OCI-LY3 (cell line): ENCODE measurements around the gene XPNPEP2.

ENCODE experiments used
- H2AFZ ChIP-seq: fragments of 200-600, 300-600 bp; shearing (Covaris generic); 2 replicates; pipeline ENCODE4 v1.6.0; 2014; ENCODE audit warnings: antibody characterized with exemption, low read depth, low read length
- H3K27ac ChIP-seq: fragments of 200-600, 300-600 bp; sonication (generic); 2 replicates; pipeline ENCODE4 v1.5.1; 2014; ENCODE audit warnings: mild to moderate bottlenecking, low read length, moderate library complexity, mixed read lengths
- H3K27me3 ChIP-seq: fragments of 200-600, 300-600 bp; sonication (generic); 2 replicates; pipeline ENCODE4 v1.6.1; 2014; ENCODE audit warnings: low read depth, low read length, mixed read lengths
- H3K36me3 ChIP-seq: fragments of 200-600, 300-600 bp; sonication (generic); replicated peaks from 2 replicates; pipeline ENCODE3; 2014; ENCODE audit warnings: low read depth, low read length, mixed read lengths
- H3K4me1 ChIP-seq: fragments of 300-600, 200-600 bp; sonication (generic); 2 replicates; pipeline ENCODE4 v1.6.1; 2014; ENCODE audit warnings: low read length, mixed read lengths
- H3K4me2 ChIP-seq: fragments of 200-600, 300-600 bp; sonication (generic); 2 replicates; pipeline ENCODE4 v1.6.1; 2014; ENCODE audit warnings: low read length, mixed read lengths
- H3K4me3 ChIP-seq: fragments of 300-600, 200-600 bp; sonication (generic); 2 replicates; pipeline ENCODE4 v1.5.1; 2014; ENCODE audit warnings: antibody characterized with exemption, mild to moderate bottlenecking, low read length, moderate library complexity
- H3K79me2 ChIP-seq: fragments of 300-600, 200-600 bp; shearing (Covaris generic); 2 replicates; pipeline ENCODE4 v1.6.1; 2014; ENCODE audit warnings: mild to moderate bottlenecking, low read length, mixed read lengths
- H3K9ac ChIP-seq: fragments of 300-600, 200-600 bp; shearing (Covaris generic); 2 replicates; pipeline ENCODE4 v1.6.0; 2014; ENCODE audit warnings: mild to moderate bottlenecking, low read length, moderate library complexity
- H3K9me3 ChIP-seq: fragments of 200-600, 300-600 bp; shearing (Covaris generic); 2 replicates; pipeline ENCODE4 v1.6.1; 2014; ENCODE audit warnings: low read length, mixed read lengths; ENCODE audit not compliant: insufficient read depth
- H4K20me1 ChIP-seq: fragments of 200-600, 300-600 bp; sonication (generic); 2 replicates; pipeline ENCODE4 v1.6.1; 2016; ENCODE audit warnings: low read length, mixed read lengths; ENCODE audit not compliant: insufficient read depth
- CTCF ChIP-seq: fragments of 200-600, 300-600 bp; sonication (generic); IDR thresholded peaks from 2 replicates; pipeline ENCODE4 v1.5.1; 2014; ENCODE audit warnings: antibody characterized with exemption, low read length, low read depth
- EZH2phosphoT487 ChIP-seq: fragments of 200-600 bp; shearing (Covaris generic); IDR thresholded peaks from 2 replicates; pipeline ENCODE4 v1.6.1; 2018; ENCODE audit warnings: antibody characterized with exemption, mixed run types, low read depth

XPNPEP2 gene

DNA sequence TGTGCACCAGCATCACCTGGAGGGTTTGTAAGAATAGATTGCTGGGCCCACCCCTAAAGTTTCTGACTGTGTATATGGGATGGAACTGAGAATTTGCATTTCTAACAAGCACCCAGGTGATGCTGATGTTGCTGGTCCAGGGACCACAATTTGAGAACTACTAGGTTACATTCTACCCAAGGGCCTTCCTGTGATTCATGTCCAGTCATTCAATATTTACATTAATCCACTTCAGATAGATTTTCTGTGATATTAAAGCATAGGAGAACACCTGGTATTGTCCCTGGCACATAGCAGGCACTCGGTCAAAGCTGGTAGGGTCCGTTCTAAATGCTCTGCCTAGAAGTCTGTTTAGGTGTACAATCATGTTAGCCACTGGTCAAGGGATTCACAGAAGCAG is 19.5 kb upstream of the XPNPEP2 start:
- TF ChIP-seq CTCF (no peak), EZH2phosphoT487 (no peak)
- no peak overlapping the region for H3K4me3 ChIP-seq
- H3K27ac ChIP-seq = no peak overlapping the region
- H3K4me2 ChIP-seq = no peak overlapping the region
- H3K9me3 ChIP-seq = no peaks in the 10 kb centered on the region
- H3K79me2 ChIP-seq = no peaks in the 10 kb centered on the region
- H3K9ac ChIP-seq = no peak overlapping the region
- H3K36me3 ChIP-seq = no peaks in the 10 kb centered on the region
- no peaks in the 10 kb centered on the region for H3K27me3 ChIP-seq
- no peaks in the 10 kb centered on the region for H3K4me1 ChIP-seq
- no peaks in the 10 kb centered on the region for H4K20me1 ChIP-seq
- H2AFZ ChIP-seq = no peak overlapping the region

DNA sequence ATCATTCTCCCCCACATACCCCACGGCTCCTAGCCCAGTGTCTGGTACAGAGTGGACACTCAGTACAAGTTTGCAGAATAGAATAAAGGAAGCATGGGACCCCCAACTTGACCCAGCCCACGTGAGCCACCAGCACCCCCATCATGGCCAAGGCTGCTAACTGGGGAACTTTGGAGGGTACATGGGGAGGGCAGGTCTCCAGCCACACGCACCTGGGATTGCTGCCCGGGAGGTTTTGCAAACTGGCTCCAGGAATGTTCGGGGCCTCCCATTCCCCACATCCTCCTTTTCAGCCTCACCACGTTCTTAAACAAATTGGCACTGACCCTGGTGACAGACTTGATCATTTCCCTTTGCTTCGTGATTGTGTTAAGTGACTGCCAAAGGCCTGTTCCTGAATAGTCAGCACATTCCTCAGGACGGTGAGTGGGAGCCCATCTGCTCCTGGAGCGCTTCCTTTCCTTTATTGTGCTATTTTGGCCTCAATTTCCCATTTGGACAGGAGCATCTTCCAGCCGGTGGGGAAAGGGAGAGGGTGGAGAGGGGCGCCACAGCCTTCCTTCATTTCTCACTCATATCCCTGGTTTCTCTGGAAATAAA is 18.7 kb upstream of the XPNPEP2 start:
- H3K4me3 ChIP-seq = no peak overlapping the region
- H3K4me2 ChIP-seq = no peak overlapping the region
- H4K20me1 ChIP-seq = no peaks in the 10 kb centered on the region
- no peak overlapping the region for H3K27ac ChIP-seq
- TF ChIP-seq CTCF = no peak
- no peak for TF ChIP-seq EZH2phosphoT487
- no peaks in the 10 kb centered on the region for H3K27me3 ChIP-seq
- no peaks in the 10 kb centered on the region for H3K79me2 ChIP-seq
- H2AFZ ChIP-seq = no peak overlapping the region
- no peaks in the 10 kb centered on the region for H3K4me1 ChIP-seq
- H3K36me3 ChIP-seq = no peaks in the 10 kb centered on the region
- no peak overlapping the region for H3K9ac ChIP-seq
- no peaks in the 10 kb centered on the region for H3K9me3 ChIP-seq

GRCh38 chrX:129720741-129721140 is 18.0 kb upstream of the XPNPEP2 start:
- H3K4me3 ChIP-seq = no peak overlapping the region
- no peak for TF ChIP-seq CTCF
- TF ChIP-seq EZH2phosphoT487 = no peak
- no peaks in the 10 kb centered on the region for H3K79me2 ChIP-seq
- H3K9me3 ChIP-seq = no peaks in the 10 kb centered on the region
- no peak overlapping the region for H2AFZ ChIP-seq
- H4K20me1 ChIP-seq = no peaks in the 10 kb centered on the region
- H3K4me2 ChIP-seq = no peak overlapping the region
- no peaks in the 10 kb centered on the region for H3K27me3 ChIP-seq
- H3K36me3 ChIP-seq = no peaks in the 10 kb centered on the region
- H3K4me1 ChIP-seq = no peaks in the 10 kb centered on the region
- H3K9ac ChIP-seq = no peak overlapping the region
- H3K27ac ChIP-seq = no peak overlapping the region

DNA sequence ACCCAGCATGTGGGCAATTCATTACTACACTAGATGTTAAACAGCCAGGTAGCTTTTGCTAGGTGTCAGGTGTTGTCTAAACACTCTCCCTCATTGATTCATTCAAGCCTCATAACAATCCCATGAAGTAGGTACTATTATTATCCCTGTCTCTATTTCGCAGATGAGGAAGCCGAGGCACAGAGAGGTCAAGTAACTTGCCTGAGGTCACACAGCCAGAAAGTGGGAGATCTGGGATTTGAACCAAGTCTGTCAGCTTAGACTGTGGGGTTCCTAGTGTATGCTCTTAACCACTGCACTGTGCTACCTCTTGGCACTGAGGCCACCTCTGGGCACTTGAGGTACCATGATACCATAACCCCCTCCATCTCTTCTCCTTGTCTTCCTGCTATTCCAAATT is 17.4 kb upstream of the XPNPEP2 start:
- no peak overlapping the region for H3K9ac ChIP-seq
- no peak overlapping the region for H3K4me2 ChIP-seq
- no peaks in the 10 kb centered on the region for H3K4me1 ChIP-seq
- H3K4me3 ChIP-seq = no peak overlapping the region
- no peaks in the 10 kb centered on the region for H3K79me2 ChIP-seq
- no peaks in the 10 kb centered on the region for H3K36me3 ChIP-seq
- H4K20me1 ChIP-seq = no peaks in the 10 kb centered on the region
- H2AFZ ChIP-seq = no peak overlapping the region
- H3K9me3 ChIP-seq = no peaks in the 10 kb centered on the region
- no peaks in the 10 kb centered on the region for H3K27me3 ChIP-seq
- H3K27ac ChIP-seq = no peak overlapping the region
- no peak for TF ChIP-seq CTCF
- no peak for TF ChIP-seq EZH2phosphoT487
